Kidney (tissue), 14 donors: Measurements from ENCODE around the gene RAD51B. TPM values are rescaled to one million over a fixed set of nuclear protein-coding genes. Genes with fewer than 3 reads are reported as not detected.

ENCODE experiments used
- DNase-seq, 5 donors: peaks; one replicate each; pipeline ENCODE4 v3.0.0-alpha.2; 2013 to 2020
- FAIRE-seq: peaks from 2 replicates; lab custom pipeline; 2012; peaks lifted over from hg19 to GRCh38; lab: Jason Lieb, UNC
- H3K27ac ChIP-seq, 2 donors: one replicate each; pipeline ENCODE4 v1.7.0; 2013; ENCODE audit warnings: low read depth in 2 of 2, low read length in 2 of 2, inconsistent platforms in 1 of 2
- H3K27me3 ChIP-seq: one replicate; pipeline ENCODE4 v1.7.1; 2013; ENCODE audit warnings: low read length, inconsistent platforms; ENCODE audit not compliant: control insufficient read depth, insufficient read depth
- H3K36me3 ChIP-seq, 3 donors: one replicate each; pipeline versions ENCODE4 v1.7.0 to v1.7.1; 2013; ENCODE audit warnings: low read length in 3 of 3, control low read depth in 1 of 3, inconsistent platforms in 1 of 3; ENCODE audit not compliant: insufficient read depth in 3 of 3, control insufficient read depth in 2 of 3
- H3K4me1 ChIP-seq, 3 donors: one replicate each; pipeline versions ENCODE4 v1.7.0 to v1.7.1; 2013; ENCODE audit warnings: low read length in 3 of 3, inconsistent platforms in 1 of 3, low read depth in 1 of 3; ENCODE audit not compliant: control insufficient read depth in 2 of 3, insufficient read depth in 2 of 3
- H3K4me3 ChIP-seq, 3 donors: one replicate each; pipeline versions ENCODE4 v1.7.0 to v1.8.1; 2013; ENCODE audit warnings: low read length in 3 of 3, control low read depth in 1 of 3, inconsistent platforms in 1 of 3
- H3K9ac ChIP-seq, 3 donors: one replicate each; pipeline versions ENCODE4 v1.7.0 to v1.7.1; 2013; ENCODE audit warnings: low read length in 3 of 3, control low read depth in 1 of 3, inconsistent platforms in 1 of 3
- H3K9me3 ChIP-seq, 3 donors: one replicate each; pipeline versions ENCODE4 v1.7.0 to v1.7.1; 2013; ENCODE audit warnings: low read length in 3 of 3, control low read depth in 1 of 3, inconsistent platforms in 1 of 3; ENCODE audit not compliant: control insufficient read depth in 2 of 3, insufficient read depth in 1 of 3
- intact Hi-C: fragments of 100-400 bp; cut with DNase I; formaldehyde crosslinking; loops from one replicate; pipeline ENCODE4 v1.11.1; 2022
- polyA plus RNA-seq: library from polyadenylated mRNA; stranded (reverse); fragments of 350-450 nt; fragmentation: Illumina TruSeq; extraction: RNeasy Lipid Tissue Mini Kit (QIAGEN cat#74804); gene quantifications from one replicate; pipeline ENCODE4 v1.2.3, GENCODE V29; 2014; ENCODE audit warnings: low read depth, low replicate concordance; ENCODE audit not compliant: insufficient read depth
- total RNA-seq: library from RNA; stranded (reverse); fragmentation: NEBNext Ultra II Directional; extraction: Animal tissue kit (Norgen Biotek cat#: 25700); gene quantifications from one replicate; pipeline ENCODE4 v1.2.1, GENCODE V29; 2021
- TF ChIP-seq, protein P1 (sequence below): IDR thresholded peaks from 3 replicates; pipeline ENCODE4 v1.5.1; 2012; ENCODE audit warnings: mild to moderate bottlenecking, moderate library complexity, borderline replicate concordance; ENCODE audit not compliant: insufficient read depth; ENCODE audit errors: extremely low read depth
- donor health status: control.
- donor health status: control.
- donor health status: control.
- donor health status: control.
- donor health status: control.
- donor health status: DM: yes; HTN: yes; CAD: no.
- donor health status: Normal renal cell carcinoma (clear cell type).

RAD51B gene
- total and polyA plus RNA-seq, 2 donors from 2014 or later, result 6.9 to 18.0 TPM

DNA sequence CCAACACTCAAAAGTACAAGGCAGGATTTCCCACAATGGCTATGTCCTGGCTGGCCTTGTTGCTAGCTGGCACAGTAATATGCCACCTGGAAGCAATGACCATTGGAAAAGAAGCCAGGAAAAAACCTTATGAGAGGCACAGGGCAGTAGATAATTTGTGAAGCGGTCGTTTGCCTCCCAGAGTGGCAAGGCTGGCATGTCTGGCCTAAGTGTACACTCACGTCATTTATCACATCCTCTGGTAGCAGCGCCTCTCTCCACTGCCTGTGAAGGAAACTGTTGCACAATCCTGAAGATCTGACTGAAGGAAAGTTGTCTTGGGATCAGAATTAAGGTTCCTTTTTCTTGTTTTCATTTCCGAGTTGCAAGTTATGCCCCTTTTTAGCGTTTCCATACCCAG is 564.8 kb downstream of the RAD51B start:
- Histone ChIP-seq H3K27ac (peak overlapping the region; percentile 7 to 64), H3K36me3 (no peaks in the 10 kb centered on the region), H3K9ac (no peak overlapping the region), H3K27me3 (no peaks in the 10 kb centered on the region), H3K9me3 (no peaks in the 10 kb centered on the region), H3K4me3 (no peak overlapping the region), H3K4me1 (peaks cover 0 to 7% (median 2%) of the 10 kb centered on the region in 3 donors)
- DNase-seq, result no peak
- no peak for FAIRE-seq
- TF ChIP-seq, protein P1, sequence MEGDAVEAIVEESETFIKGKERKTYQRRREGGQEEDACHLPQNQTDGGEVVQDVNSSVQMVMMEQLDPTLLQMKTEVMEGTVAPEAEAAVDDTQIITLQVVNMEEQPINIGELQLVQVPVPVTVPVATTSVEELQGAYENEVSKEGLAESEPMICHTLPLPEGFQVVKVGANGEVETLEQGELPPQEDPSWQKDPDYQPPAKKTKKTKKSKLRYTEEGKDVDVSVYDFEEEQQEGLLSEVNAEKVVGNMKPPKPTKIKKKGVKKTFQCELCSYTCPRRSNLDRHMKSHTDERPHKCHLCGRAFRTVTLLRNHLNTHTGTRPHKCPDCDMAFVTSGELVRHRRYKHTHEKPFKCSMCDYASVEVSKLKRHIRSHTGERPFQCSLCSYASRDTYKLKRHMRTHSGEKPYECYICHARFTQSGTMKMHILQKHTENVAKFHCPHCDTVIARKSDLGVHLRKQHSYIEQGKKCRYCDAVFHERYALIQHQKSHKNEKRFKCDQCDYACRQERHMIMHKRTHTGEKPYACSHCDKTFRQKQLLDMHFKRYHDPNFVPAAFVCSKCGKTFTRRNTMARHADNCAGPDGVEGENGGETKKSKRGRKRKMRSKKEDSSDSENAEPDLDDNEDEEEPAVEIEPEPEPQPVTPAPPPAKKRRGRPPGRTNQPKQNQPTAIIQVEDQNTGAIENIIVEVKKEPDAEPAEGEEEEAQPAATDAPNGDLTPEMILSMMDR, result no peak
- intact Hi-C loops, result no loop called here

DNA sequence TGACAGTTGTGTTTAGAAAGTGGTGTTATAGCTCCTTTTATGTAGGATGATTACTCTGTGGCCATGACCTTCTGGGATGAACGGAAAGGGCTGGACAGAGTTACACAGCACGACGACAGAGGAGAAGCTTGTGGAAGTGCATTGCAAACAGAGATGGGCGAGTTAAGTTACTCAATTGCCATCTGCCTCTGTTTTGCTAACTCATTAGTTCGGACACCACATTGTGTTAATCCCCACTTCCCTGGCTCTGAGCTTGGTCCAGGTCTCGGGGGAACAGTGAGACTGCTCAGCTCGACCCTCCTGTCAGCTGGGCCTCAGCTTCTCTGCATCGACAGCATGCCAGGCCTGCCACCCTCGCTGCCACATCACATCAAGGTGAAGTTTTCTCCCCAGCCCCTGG is 565.3 kb downstream of the RAD51B start:
- H3K36me3 ChIP-seq, result no peaks in the 10 kb centered on the region

GRCh38 chr14:68386446-68386845 is 566.9 kb downstream of the RAD51B start:
- H3K9ac ChIP-seq, result no peak overlapping the region
- no peaks in the 10 kb centered on the region for H3K9me3 ChIP-seq
- intact Hi-C loops, result no loop called here
- H3K36me3 ChIP-seq, result no peaks in the 10 kb centered on the region
- H3K4me3 ChIP-seq, result no peak overlapping the region
- no peak for FAIRE-seq
- H3K27ac ChIP-seq, result no peak overlapping the region
- peaks cover 2 to 8% (median 7%) of the 10 kb centered on the region in 3 donors for H3K4me1 ChIP-seq
- DNase-seq, result no peak
- TF ChIP-seq, protein P1, result no peak
- no peaks in the 10 kb centered on the region for H3K27me3 ChIP-seq

More for the DNA sequence above, 565.3 kb downstream of the RAD51B start:
- TF ChIP-seq, protein P1, result no peak
- DNase-seq (no peak), FAIRE-seq (no peak)
- intact Hi-C loops, result no loop called here
- Histone ChIP-seq H3K4me1 (peaks cover 0 to 7% (median 2%) of the 10 kb centered on the region in 3 donors), H3K27me3 (no peaks in the 10 kb centered on the region), H3K4me3 (no peak overlapping the region), H3K9ac (no peak overlapping the region), H3K9me3 (no peaks in the 10 kb centered on the region), H3K27ac (peak overlapping the region; percentile 7 to 48)
